Measurements from ENCODE around the gene AGAP5. TPM values are rescaled to one million over a fixed set of nuclear protein-coding genes. Genes with fewer than 3 reads are reported as not detected.
"Not testable (repeated sequence)": the region's sequence is repeated elsewhere in the genome, so short reads cannot be mapped to it uniquely, and the experiment has no call there.

Gene AGAP5
- total RNA-seq, 3 donors from 2014 or later: 4.2 to 8.2 (median 5.6) TPM

- ATAC-seq (peak; percentile 90 to 94), DNase-seq (peak; percentile 86)
- Mint-ChIP-seq H3K4me3 (peak overlapping the region; percentile 99), H3K27me3 (ENCODE audit: low read depth) (no peaks in the 10 kb centered on the region), H3K9me3 (no peaks in the 10 kb centered on the region), H3K4me1 (ENCODE audit: low read depth) (peaks cover 13% of the 10 kb centered on the region), H3K36me3 (ENCODE audit: insufficient read depth) (peaks cover 10% of the 10 kb centered on the region)
These were observed 32.4 kb upstream of the AGAP5 start for GRCh38 chr10:73730153-73730906.

DNA sequence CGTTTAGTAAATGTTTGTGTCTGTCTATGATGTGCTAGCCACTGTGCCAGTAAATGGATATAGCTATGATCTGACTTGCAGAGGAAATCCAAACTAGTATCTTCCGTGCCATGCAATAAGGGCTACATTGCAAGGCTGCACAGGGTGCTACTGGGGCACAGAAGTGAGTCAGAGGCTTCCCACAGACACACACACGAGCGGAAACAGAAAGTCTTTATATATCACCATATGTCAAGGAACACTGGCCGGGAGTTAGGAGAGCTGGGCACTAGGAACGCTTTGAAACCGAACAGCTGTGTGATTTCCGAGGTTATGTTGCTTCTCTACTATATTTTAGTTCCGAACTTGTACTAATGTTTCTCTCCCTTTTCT lies 31.9 kb upstream of the AGAP5 start:
- H3K36me3 Mint-ChIP-seq (ENCODE audit: insufficient read depth); H3K9me3 Mint-ChIP-seq; H3K27me3 Mint-ChIP-seq (ENCODE audit: low read depth): not testable (repeated sequence)
- peaks cover 12% of the 10 kb centered on the region for H3K4me1 Mint-ChIP-seq (ENCODE audit: low read depth)
- ATAC-seq (peak; percentile 59 to 60), DNase-seq (peak; percentile 32)
- H3K4me3 Mint-ChIP-seq: peak overlapping the region; percentile 99

DNA sequence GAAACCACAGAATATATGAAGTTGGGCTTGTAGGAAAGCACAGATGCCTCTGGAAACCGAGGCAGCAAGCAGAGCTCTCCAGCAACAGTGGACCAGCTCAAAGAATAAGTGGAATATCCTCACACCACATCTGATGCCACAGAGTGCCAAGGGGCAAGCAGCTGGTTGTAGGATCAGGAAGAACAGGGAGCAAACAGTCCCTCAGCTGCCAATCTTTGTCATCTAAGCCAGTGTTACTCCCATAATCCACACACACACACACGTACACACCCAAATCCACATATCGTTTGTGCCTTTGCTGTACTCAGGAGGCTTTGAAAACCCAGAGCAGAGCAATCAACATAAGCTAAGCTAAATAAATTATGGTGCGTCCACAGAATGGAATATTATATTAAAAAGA lies 25.6 kb upstream of the AGAP5 start:
- Mint-ChIP-seq H3K9me3 (no peaks in the 10 kb centered on the region), H3K4me3 (no peak overlapping the region), H3K27me3 (ENCODE audit: low read depth) (no peaks in the 10 kb centered on the region), H3K4me1 (ENCODE audit: low read depth) (peaks cover 2% of the 10 kb centered on the region), H3K36me3 (ENCODE audit: insufficient read depth) (peaks cover 32% of the 10 kb centered on the region)
- no peak for DNase-seq
- ATAC-seq: no peak

- H3K4me1 Mint-ChIP-seq (ENCODE audit: low read depth); H3K4me3 Mint-ChIP-seq; ATAC-seq; DNase-seq; H3K27me3 Mint-ChIP-seq (ENCODE audit: low read depth); H3K9me3 Mint-ChIP-seq: not testable (repeated sequence)
- peaks cover 42% of the 10 kb centered on the region for H3K36me3 Mint-ChIP-seq (ENCODE audit: insufficient read depth)
These were observed 22.7 kb upstream of the AGAP5 start for GRCh38 chr10:73720561-73720960.

- H3K27me3 Mint-ChIP-seq (ENCODE audit: low read depth): no peaks in the 10 kb centered on the region
- H3K4me3 Mint-ChIP-seq: no peak overlapping the region
- ATAC-seq (no peak), DNase-seq (no peak)
- no peaks in the 10 kb centered on the region for H3K9me3 Mint-ChIP-seq
- peaks cover 4% of the 10 kb centered on the region for H3K4me1 Mint-ChIP-seq (ENCODE audit: low read depth)
- H3K36me3 Mint-ChIP-seq (ENCODE audit: insufficient read depth): peaks cover 41% of the 10 kb centered on the region
These were observed 19.6 kb upstream of the AGAP5 start for GRCh38 chr10:73717556-73717955.

DNA sequence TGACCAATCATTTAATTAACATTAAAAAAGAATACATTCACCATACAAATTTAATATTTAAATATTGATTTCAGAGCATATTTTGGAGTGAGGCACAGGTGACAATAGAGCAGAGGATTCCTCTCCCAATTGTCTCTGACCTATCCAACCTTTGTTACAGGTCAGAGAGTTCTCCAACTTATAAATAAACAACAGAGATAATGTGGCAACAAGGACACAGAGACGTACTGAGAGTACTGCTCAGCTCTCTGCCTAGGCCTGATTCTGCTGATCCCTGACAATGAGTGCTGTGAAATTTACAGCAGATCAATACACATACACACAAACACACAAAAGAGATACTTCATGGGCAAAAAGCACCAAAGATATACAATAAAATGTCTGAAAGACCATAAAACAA lies 18.3 kb upstream of the AGAP5 start:
- Mint-ChIP-seq H3K27me3 (ENCODE audit: low read depth) (no peaks in the 10 kb centered on the region), H3K36me3 (ENCODE audit: insufficient read depth) (peaks cover 42% of the 10 kb centered on the region)

GRCh38 chr10:73715179-73716156 lies 17.6 kb upstream of the AGAP5 start:
- H3K9me3 Mint-ChIP-seq; ATAC-seq; H3K4me1 Mint-ChIP-seq (ENCODE audit: low read depth); H3K4me3 Mint-ChIP-seq; H3K27me3 Mint-ChIP-seq (ENCODE audit: low read depth); DNase-seq: not testable (repeated sequence)
- peaks cover 37% of the 10 kb centered on the region for H3K36me3 Mint-ChIP-seq (ENCODE audit: insufficient read depth)

More for the DNA sequence above, 18.3 kb upstream of the AGAP5 start:
- Mint-ChIP-seq H3K4me3 (no peak overlapping the region), H3K4me1 (ENCODE audit: low read depth) (peaks cover 4% of the 10 kb centered on the region), H3K9me3 (no peaks in the 10 kb centered on the region)
- ATAC-seq (no peak), DNase-seq (no peak)

- not testable (repeated sequence) for H3K4me3 Mint-ChIP-seq; ATAC-seq; H3K4me1 Mint-ChIP-seq (ENCODE audit: low read depth); DNase-seq; H3K27me3 Mint-ChIP-seq (ENCODE audit: low read depth); H3K9me3 Mint-ChIP-seq
- peaks cover 33% of the 10 kb centered on the region for H3K36me3 Mint-ChIP-seq (ENCODE audit: insufficient read depth)
These were observed 16.6 kb upstream of the AGAP5 start for GRCh38 chr10:73714483-73714882.

DNA sequence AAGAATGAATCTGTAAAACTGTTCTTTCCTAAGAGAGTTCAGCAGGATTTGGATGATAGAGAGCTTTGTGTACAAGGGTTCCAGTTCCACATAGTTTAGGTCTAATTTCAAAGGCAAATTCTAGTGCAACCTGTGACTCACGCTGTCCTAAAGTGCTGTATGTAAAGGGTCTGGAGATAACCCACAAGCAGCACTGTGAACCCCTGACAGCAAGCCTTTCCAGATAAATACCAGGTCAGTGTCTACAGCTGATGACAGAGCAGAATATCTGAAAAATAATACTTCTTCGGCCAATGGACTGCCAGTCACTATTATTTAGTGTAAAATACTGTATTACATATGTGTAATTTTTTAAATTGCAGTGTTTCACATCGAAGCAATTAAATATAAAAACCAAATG lies 16.0 kb upstream of the AGAP5 start:
- H3K4me1 Mint-ChIP-seq (ENCODE audit: low read depth); H3K27me3 Mint-ChIP-seq (ENCODE audit: low read depth); ATAC-seq; H3K4me3 Mint-ChIP-seq; H3K9me3 Mint-ChIP-seq; DNase-seq: not testable (repeated sequence)
- H3K36me3 Mint-ChIP-seq (ENCODE audit: insufficient read depth): peaks cover 30% of the 10 kb centered on the region

GRCh38 chr10:73711683-73712082 lies 13.8 kb upstream of the AGAP5 start:
- H3K4me3 Mint-ChIP-seq; DNase-seq; H3K27me3 Mint-ChIP-seq (ENCODE audit: low read depth); H3K9me3 Mint-ChIP-seq; H3K4me1 Mint-ChIP-seq (ENCODE audit: low read depth); ATAC-seq: not testable (repeated sequence)
- H3K36me3 Mint-ChIP-seq (ENCODE audit: insufficient read depth): peaks cover 17% of the 10 kb centered on the region

DNA sequence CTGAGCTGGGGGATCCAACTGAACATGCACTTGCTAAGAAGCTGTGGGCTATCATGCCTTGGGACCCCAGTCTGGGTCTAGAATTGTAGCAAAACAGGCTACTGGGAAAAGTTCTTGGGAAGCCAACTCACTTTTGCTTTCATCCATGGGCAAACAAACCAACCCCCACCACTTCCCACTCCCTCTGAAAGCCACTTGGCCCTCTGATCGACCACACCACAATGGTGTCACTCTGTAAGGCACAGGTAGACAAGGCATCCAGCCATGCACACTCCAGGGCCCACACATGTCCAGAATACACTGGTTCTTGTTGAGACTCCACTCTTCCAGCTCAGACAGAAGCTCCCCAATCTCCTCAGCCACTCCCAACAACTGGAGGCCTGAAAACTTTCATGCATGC lies 10.2 kb upstream of the AGAP5 start:
- not testable (repeated sequence) for DNase-seq; H3K27me3 Mint-ChIP-seq (ENCODE audit: low read depth); H3K9me3 Mint-ChIP-seq; ATAC-seq; H3K4me3 Mint-ChIP-seq; H3K4me1 Mint-ChIP-seq (ENCODE audit: low read depth)
- peaks cover 21% of the 10 kb centered on the region for H3K36me3 Mint-ChIP-seq (ENCODE audit: insufficient read depth)

GRCh38 chr10:73707628-73708027 lies 9.7 kb upstream of the AGAP5 start:
- not testable (repeated sequence) for DNase-seq; ATAC-seq; H3K4me1 Mint-ChIP-seq (ENCODE audit: low read depth); H3K27me3 Mint-ChIP-seq (ENCODE audit: low read depth); H3K4me3 Mint-ChIP-seq; H3K9me3 Mint-ChIP-seq
- H3K36me3 Mint-ChIP-seq (ENCODE audit: insufficient read depth): peaks cover 21% of the 10 kb centered on the region

DNA sequence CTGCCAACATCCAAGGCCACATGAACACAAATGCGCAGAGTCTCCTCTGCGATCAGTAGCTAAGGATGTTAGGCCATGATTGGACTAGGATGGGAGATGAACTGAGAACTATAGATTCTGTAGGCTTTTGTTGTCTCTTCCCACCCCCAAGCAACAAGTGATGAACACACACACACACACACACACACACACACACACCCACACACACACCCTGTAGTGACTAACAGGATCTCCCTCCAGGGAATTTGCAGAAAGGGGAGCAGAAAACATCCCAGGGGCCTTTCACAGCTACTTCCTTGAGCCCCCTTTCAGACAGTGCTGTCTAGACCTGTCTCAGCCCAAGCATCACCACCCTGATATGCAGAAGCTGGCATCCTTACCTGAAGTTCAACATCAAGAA lies 8.6 kb upstream of the AGAP5 start:
- H3K27me3 Mint-ChIP-seq (ENCODE audit: low read depth); H3K9me3 Mint-ChIP-seq; DNase-seq; H3K4me1 Mint-ChIP-seq (ENCODE audit: low read depth); ATAC-seq; H3K4me3 Mint-ChIP-seq: not testable (repeated sequence)
- H3K36me3 Mint-ChIP-seq (ENCODE audit: insufficient read depth): peaks cover 20% of the 10 kb centered on the region

DNA sequence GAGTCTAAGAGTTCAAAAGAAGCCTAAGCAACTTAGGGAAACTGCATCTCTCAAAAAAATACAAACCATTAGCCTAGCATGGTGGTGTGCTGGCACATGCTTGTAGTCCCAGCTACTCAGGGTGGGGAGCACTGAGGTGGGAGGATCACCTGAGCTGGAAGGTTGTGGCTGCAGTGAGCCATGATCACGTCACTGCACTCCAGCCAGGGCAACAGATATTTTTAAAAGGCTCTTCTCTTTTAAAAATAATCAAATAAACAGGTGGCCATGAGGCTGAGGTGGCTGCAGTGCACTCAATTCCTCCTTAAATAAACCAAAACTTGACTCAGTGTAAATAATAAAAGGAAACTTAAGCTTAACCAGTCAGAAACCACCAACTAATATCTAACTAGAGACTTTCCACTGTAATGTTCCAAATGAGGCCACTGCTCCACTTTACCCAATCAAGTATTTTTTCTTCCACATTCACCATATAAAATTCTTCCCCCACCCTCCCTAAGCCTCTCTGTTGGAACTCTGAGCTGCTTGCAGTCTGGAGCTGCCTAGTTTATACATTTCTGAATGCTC lies 7.7 kb upstream of the AGAP5 start:
- H3K27me3 Mint-ChIP-seq (ENCODE audit: low read depth); DNase-seq; ATAC-seq; H3K9me3 Mint-ChIP-seq; H3K4me1 Mint-ChIP-seq (ENCODE audit: low read depth); H3K4me3 Mint-ChIP-seq: not testable (repeated sequence)
- peaks cover 22% of the 10 kb centered on the region for H3K36me3 Mint-ChIP-seq (ENCODE audit: insufficient read depth)

All from activated T-cell treated with anti-CD3 and anti-CD28 coated beads, Interleukin-2, amount 50 U/mL, for 4 hours (primary cell).